ENCODE results near the gene LRP6.

LRP6 gene

GRCh38 chr12:12228402-12228801, 38.4 kb downstream of the LRP6 start:
- TF ChIP-seq, protein P1, sequence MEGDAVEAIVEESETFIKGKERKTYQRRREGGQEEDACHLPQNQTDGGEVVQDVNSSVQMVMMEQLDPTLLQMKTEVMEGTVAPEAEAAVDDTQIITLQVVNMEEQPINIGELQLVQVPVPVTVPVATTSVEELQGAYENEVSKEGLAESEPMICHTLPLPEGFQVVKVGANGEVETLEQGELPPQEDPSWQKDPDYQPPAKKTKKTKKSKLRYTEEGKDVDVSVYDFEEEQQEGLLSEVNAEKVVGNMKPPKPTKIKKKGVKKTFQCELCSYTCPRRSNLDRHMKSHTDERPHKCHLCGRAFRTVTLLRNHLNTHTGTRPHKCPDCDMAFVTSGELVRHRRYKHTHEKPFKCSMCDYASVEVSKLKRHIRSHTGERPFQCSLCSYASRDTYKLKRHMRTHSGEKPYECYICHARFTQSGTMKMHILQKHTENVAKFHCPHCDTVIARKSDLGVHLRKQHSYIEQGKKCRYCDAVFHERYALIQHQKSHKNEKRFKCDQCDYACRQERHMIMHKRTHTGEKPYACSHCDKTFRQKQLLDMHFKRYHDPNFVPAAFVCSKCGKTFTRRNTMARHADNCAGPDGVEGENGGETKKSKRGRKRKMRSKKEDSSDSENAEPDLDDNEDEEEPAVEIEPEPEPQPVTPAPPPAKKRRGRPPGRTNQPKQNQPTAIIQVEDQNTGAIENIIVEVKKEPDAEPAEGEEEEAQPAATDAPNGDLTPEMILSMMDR (IDR thresholded peaks at IDR 0.05) = no peak
- Histone ChIP-seq H3K27ac (no peak overlapping the region), H3K4me3 (no peak overlapping the region)
- no peak for DNase-seq (ENCODE audit: low spot score)

- Histone ChIP-seq H3K27ac (no peak overlapping the region), H3K4me3 (no peak overlapping the region)
- no peak for DNase-seq (ENCODE audit: low spot score)
- TF ChIP-seq, protein P1 (IDR thresholded peaks at IDR 0.05) = no peak
These were observed 40.7 kb downstream of the LRP6 start for GRCh38 chr12:12226187-12226586.

DNA sequence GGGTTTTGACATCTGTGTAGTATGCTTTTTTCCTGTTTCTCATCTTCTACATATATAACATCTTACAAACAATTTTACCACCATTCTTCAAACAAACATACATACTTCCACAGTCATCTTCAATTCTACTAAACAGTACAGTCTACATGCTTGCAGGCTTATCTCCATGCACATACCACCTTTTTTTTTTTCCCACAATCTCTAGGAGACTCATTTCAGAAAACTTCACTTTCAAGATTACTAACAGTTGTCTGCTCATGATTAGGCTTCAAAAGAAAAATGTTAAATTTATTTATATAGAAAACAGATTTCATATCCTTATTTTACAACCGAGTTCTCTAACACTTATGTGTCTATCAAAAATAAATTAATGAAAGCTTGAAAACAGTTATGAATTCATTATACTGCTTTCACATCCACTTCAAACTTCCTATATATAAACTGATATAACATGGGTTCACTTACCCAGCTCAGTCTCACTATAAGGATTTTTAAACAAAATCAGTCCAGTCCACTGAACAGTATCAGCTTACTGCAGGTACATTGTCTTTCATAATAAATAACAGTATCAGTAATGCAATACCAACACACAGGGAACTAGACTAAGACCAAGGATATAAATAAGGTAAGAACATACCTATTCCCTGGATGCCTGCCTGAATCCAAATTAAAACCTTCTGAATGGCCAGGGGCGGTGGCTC, 42.5 kb downstream of the LRP6 start:
- no peak overlapping the region for H3K4me3 ChIP-seq
- no peak for DNase-seq (ENCODE audit: low spot score)
- TF ChIP-seq, protein P1 (IDR thresholded peaks at IDR 0.05) = no peak
- no peak overlapping the region for H3K27ac ChIP-seq

DNA sequence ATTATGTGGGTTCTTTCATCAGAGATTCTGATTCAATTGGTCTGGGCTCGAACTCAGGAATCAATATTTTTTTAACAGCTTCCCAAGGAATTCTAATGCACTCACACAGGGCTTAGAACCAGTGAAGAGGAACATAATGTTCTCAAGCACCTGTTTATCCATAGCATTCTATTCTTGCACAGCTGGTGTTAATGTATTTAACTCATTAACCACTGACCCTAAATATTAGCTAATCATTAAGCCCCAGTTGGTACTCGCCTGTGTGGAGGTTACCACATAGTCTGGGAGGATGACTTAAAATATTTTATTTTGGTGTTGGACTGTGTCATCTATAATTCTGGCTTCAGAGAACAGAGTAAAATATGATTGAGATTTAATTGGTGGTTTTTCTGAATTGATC, 45.3 kb downstream of the LRP6 start:
- TF ChIP-seq, protein P1 (IDR thresholded peaks at IDR 0.05) = no peak
- Histone ChIP-seq H3K27ac (no peak overlapping the region), H3K4me3 (no peak overlapping the region)
- no peak for DNase-seq (ENCODE audit: low spot score)

DNA sequence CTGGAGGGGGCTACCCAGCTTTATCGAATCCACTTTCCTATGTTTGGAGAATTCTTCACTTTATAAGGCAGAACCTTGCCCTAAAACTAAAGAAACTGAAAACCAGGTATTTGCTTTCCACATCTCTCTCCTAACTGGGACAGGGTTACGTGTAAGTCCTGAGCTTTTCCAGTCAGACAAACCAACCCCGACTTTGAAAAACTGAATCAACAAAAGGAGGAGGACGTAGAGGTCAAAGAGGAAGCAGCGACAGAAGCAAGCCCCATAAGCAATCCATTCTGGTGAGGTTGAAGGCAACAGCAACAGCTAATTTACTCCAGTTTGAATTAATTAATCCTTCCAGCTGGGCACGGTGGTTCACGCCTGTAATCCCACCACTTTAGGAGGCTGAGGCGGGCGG, 47.2 kb downstream of the LRP6 start:
- H3K4me3 ChIP-seq = no peak overlapping the region
- TF ChIP-seq, protein P1 (IDR thresholded peaks at IDR 0.05) = no peak
- no peak for DNase-seq (ENCODE audit: low spot score)
- H3K27ac ChIP-seq = no peak overlapping the region

DNA sequence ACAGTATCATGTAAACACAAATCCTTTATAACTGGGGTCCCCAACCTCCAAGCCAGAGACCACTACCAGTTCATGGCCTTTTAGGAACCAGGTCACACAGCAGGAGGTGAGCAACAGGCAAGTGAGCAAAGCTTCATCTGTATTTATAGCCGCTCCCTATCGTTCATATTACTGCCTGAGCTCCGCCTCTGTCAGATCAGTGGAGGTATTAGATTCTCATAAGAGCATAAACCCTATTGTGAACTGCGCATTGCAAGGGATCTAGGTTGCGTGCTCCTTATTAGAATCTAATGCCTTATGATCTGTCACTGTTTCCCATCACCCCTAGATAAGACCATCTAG, 49.9 kb downstream of the LRP6 start:
- Histone ChIP-seq H3K4me3 (no peak overlapping the region), H3K27ac (no peak overlapping the region)
- no peak for DNase-seq (ENCODE audit: low spot score)
- TF ChIP-seq, protein P1 (IDR thresholded peaks at IDR 0.05) = no peak

GRCh38 chr12:12216349-12217017, 50.4 kb downstream of the LRP6 start:
- Histone ChIP-seq H3K4me3 (no peak overlapping the region), H3K27ac (no peak overlapping the region)
- DNase-seq (ENCODE audit: low spot score) = no peak
- TF ChIP-seq, protein P1 (IDR thresholded peaks at IDR 0.05) = no peak

Data from coronary artery (tissue), 2 donors.